ENCODE data around the gene PRAC2.

DNA sequence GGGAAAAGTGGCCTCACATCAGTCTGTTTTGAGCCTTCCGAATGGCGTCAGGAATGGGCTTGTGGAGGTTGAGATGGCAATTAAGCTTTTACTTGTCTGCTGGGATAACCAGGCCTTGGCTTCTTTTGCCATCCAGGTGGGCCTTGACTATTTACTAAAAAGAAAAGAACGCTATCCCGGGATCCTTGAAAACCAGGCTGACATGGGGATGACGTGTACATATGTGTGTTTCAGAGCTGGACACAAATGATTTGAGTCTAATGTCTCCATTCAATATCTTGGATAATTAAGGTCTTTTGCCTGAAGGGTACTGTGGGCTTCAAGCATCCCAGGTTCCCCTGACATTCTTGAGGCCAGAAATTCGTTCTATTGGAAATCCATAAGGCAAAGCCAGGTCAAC lies 38.1 kb downstream of the PRAC2 start:
- TF ChIP-seq, protein P1, sequence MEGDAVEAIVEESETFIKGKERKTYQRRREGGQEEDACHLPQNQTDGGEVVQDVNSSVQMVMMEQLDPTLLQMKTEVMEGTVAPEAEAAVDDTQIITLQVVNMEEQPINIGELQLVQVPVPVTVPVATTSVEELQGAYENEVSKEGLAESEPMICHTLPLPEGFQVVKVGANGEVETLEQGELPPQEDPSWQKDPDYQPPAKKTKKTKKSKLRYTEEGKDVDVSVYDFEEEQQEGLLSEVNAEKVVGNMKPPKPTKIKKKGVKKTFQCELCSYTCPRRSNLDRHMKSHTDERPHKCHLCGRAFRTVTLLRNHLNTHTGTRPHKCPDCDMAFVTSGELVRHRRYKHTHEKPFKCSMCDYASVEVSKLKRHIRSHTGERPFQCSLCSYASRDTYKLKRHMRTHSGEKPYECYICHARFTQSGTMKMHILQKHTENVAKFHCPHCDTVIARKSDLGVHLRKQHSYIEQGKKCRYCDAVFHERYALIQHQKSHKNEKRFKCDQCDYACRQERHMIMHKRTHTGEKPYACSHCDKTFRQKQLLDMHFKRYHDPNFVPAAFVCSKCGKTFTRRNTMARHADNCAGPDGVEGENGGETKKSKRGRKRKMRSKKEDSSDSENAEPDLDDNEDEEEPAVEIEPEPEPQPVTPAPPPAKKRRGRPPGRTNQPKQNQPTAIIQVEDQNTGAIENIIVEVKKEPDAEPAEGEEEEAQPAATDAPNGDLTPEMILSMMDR (IDR thresholded peaks at IDR 0.05) = no peak
- TF ChIP-seq EP300 (IDR thresholded peaks at IDR 0.05; ENCODE audit: low read depth) = no peak

All from transverse colon (tissue), 3 donors.